ENCODE results near the gene TBCEL.

The TBCEL gene

DNA sequence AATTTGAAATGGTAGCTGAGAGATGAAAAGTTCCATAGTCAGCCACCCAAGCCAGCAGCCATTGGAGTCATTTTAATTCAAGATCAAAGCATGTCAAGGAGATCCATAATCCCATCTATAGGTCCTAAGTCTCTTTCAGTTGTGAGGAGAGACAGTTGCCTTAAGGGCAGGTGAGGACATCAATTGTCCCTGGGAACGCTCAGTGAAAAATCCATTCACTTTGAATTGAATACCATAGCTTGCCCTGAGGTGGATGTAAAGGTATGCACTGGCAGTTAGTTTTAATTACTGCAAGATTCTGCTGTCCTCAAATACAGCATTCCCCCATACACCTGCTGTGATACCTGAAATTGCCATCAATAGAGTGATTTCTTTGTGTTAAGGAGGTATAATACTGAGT lies 25.3 kb upstream of the TBCEL start:
- H3K27ac ChIP-seq (ENCODE audit: low read length), result no peak overlapping the region
- H3K36me3 ChIP-seq (replicated peaks; ENCODE audit: low read depth, low read length), result no peaks in the 10 kb centered on the region
- no peak overlapping the region for H2AFZ ChIP-seq (ENCODE audit: low read depth, low read length)
- TF ChIP-seq, protein P1, sequence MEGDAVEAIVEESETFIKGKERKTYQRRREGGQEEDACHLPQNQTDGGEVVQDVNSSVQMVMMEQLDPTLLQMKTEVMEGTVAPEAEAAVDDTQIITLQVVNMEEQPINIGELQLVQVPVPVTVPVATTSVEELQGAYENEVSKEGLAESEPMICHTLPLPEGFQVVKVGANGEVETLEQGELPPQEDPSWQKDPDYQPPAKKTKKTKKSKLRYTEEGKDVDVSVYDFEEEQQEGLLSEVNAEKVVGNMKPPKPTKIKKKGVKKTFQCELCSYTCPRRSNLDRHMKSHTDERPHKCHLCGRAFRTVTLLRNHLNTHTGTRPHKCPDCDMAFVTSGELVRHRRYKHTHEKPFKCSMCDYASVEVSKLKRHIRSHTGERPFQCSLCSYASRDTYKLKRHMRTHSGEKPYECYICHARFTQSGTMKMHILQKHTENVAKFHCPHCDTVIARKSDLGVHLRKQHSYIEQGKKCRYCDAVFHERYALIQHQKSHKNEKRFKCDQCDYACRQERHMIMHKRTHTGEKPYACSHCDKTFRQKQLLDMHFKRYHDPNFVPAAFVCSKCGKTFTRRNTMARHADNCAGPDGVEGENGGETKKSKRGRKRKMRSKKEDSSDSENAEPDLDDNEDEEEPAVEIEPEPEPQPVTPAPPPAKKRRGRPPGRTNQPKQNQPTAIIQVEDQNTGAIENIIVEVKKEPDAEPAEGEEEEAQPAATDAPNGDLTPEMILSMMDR (IDR thresholded peaks at IDR 0.05; ENCODE audit: low read depth, low read length), result no peak
- TF ChIP-seq EZH2phosphoT487 (IDR thresholded peaks at IDR 0.05; ENCODE audit: low read depth), result no peak
- no peaks in the 10 kb centered on the region for H3K79me2 ChIP-seq (ENCODE audit: low read length)
- H3K9ac ChIP-seq (ENCODE audit: low read length), result no peak overlapping the region
- H3K27me3 ChIP-seq (ENCODE audit: low read depth, low read length), result peaks cover 45% of the 10 kb centered on the region
- no peak overlapping the region for H3K4me3 ChIP-seq (ENCODE audit: low read length)
- no peak overlapping the region for H3K4me2 ChIP-seq (ENCODE audit: low read length)
- no peaks in the 10 kb centered on the region for H4K20me1 ChIP-seq (ENCODE audit: insufficient read depth, low read length)
- H3K4me1 ChIP-seq (ENCODE audit: low read length), result no peaks in the 10 kb centered on the region
- no peaks in the 10 kb centered on the region for H3K9me3 ChIP-seq (ENCODE audit: insufficient read depth, low read length)

DNA sequence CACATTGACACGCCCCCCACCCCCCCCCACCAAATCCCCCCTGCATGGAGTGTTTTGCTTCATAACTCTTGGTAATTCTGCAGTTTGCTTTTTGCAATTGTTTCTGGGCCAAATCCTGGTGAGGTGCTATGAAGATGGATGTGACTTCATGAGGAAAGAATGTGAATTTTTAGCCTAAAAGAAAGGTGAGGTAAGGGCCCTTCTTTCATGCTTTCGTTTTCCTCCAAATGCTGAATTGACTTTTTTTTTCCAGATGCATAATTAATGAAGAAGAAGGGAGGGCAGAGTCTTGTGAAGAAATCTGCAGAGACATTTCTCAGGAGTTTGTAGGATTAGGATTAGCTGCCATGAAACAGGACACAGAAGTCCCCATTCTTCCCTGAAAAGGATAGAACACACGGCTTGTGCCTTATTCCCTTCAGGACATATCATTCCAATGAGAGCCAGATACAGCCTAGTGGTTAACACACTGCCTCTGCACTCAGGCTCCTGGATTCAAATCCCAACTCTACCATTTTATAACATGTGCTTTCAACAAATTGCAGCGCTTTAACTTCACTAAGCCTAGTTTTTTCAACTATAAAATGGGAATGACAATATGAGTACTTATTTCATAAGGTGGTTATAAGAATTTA lies 19.6 kb upstream of the TBCEL start:
- no peaks in the 10 kb centered on the region for H4K20me1 ChIP-seq (ENCODE audit: insufficient read depth, low read length)
- H3K36me3 ChIP-seq (replicated peaks; ENCODE audit: low read depth, low read length), result no peaks in the 10 kb centered on the region

DNA sequence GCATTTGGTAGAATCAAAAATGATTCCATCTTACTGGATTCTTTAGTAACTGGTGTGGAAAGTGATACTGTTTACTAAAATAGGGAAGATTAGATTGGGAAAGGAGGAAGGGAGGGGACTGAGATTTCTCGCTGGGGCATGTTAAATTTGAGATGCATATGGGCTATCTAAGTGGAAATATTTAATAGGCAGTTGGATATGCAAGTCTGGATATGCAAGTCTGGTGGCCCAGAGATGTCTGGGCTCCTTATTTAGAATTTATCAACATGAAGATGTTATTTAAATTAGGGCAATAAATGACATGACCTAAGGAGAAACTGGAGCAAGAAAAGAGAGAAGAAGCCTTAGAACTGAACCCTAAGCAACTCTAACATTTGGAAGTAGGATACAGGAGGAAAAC lies 17.0 kb upstream of the TBCEL start:
- Histone ChIP-seq H3K27me3 (ENCODE audit: low read depth, low read length) (peaks cover 16% of the 10 kb centered on the region; the same call in 1 of the 2 replicates), H3K79me2 (ENCODE audit: low read length) (no peaks in the 10 kb centered on the region), H3K27ac (ENCODE audit: low read length) (no peak overlapping the region), H4K20me1 (ENCODE audit: insufficient read depth, low read length) (no peaks in the 10 kb centered on the region), H3K4me2 (ENCODE audit: low read length) (no peak overlapping the region), H3K4me1 (ENCODE audit: low read length) (no peaks in the 10 kb centered on the region), H3K9me3 (ENCODE audit: insufficient read depth, low read length) (no peaks in the 10 kb centered on the region), H3K4me3 (ENCODE audit: low read length) (no peak overlapping the region), H3K36me3 (replicated peaks; ENCODE audit: low read depth, low read length) (no peaks in the 10 kb centered on the region), H3K9ac (ENCODE audit: low read length) (no peak overlapping the region), H2AFZ (ENCODE audit: low read depth, low read length) (no peak overlapping the region)
- TF ChIP-seq EZH2phosphoT487 (IDR thresholded peaks at IDR 0.05; ENCODE audit: low read depth), result no peak

More for the DNA sequence above, 19.6 kb upstream of the TBCEL start:
- H3K4me3 ChIP-seq (ENCODE audit: low read length), result no peak overlapping the region
- H3K79me2 ChIP-seq (ENCODE audit: low read length), result no peaks in the 10 kb centered on the region
- H2AFZ ChIP-seq (ENCODE audit: low read depth, low read length), result no peak overlapping the region
- H3K27me3 ChIP-seq (ENCODE audit: low read depth, low read length), result peaks cover 26% of the 10 kb centered on the region
- no peak overlapping the region for H3K4me2 ChIP-seq (ENCODE audit: low read length)
- H3K27ac ChIP-seq (ENCODE audit: low read length), result no peak overlapping the region
- no peaks in the 10 kb centered on the region for H3K9me3 ChIP-seq (ENCODE audit: insufficient read depth, low read length)
- H3K4me1 ChIP-seq (ENCODE audit: low read length), result no peaks in the 10 kb centered on the region
- TF ChIP-seq EZH2phosphoT487 (IDR thresholded peaks at IDR 0.05; ENCODE audit: low read depth), result no peak
- TF ChIP-seq, protein P1 (IDR thresholded peaks at IDR 0.05; ENCODE audit: low read depth, low read length), result no peak
- no peak overlapping the region for H3K9ac ChIP-seq (ENCODE audit: low read length)

DNA sequence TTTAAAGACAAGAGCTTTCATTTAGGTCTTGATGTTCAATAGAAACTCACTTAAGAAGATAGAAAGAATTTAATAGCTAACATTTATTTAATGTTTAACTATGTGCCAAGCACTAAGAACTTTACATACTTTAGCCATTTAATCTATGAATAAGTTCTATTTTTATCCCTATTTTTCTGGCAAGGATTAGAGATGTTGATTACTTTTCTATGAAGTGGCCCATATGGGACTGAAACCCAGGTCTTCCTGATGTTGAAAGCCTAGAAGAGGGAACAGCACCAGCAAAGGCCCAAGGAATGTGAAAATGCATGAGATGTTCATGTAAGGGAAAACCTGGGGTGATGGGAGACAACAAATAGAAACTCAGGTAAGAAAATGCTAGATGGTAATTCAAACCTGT lies 15.4 kb upstream of the TBCEL start:
- Histone ChIP-seq H3K36me3 (replicated peaks; ENCODE audit: low read depth, low read length) (no peaks in the 10 kb centered on the region), H3K9ac (ENCODE audit: low read length) (no peak overlapping the region), H3K4me3 (ENCODE audit: low read length) (no peak overlapping the region), H3K4me2 (ENCODE audit: low read length) (no peak overlapping the region), H3K27ac (ENCODE audit: low read length) (no peak overlapping the region), H4K20me1 (ENCODE audit: insufficient read depth, low read length) (no peaks in the 10 kb centered on the region), H3K9me3 (ENCODE audit: insufficient read depth, low read length) (no peaks in the 10 kb centered on the region), H3K4me1 (ENCODE audit: low read length) (no peaks in the 10 kb centered on the region), H2AFZ (ENCODE audit: low read depth, low read length) (no peak overlapping the region), H3K79me2 (ENCODE audit: low read length) (no peaks in the 10 kb centered on the region), H3K27me3 (ENCODE audit: low read depth, low read length) (0 out of 2 replicates have a peak, but pooled peaks cover 3% of the 10 kb centered on the region)
- TF ChIP-seq, protein P1 (IDR thresholded peaks at IDR 0.05; ENCODE audit: low read depth, low read length), result no peak
- TF ChIP-seq EZH2phosphoT487 (IDR thresholded peaks at IDR 0.05; ENCODE audit: low read depth), result no peak

Data from OCI-LY3 (cell line).